ENCODE results near the gene PPCS. TPM values are rescaled to one million over a fixed set of nuclear protein-coding genes. Genes with fewer than 3 reads are reported as not detected.

The PPCS gene
- 45.5 and 64.7 TPM in 2 replicates for total RNA-seq (ENCODE audit: low replicate concordance)
- long read RNA-seq, transcript PPCS-203 (3 exons, 1,431 nt) = major isoform, 195 of 256 reads
- long read RNA-seq, transcript PPCS-201 (3 exons, 984 nt) = minor isoform, 34 of 256 reads
- long read RNA-seq, partial matches to known transcripts = 0 of 256 reads
- long read RNA-seq, other reads (novel, unspliced or antisense) = 20 of 256 reads

GRCh38 chr1:42456010-42456753 lies at the start of gene PPCS, which contains the start of gene ZMYND12:
Gene PPCS, plus strand, starts transcription at chr1:42456543. Its CDS starts 23 bp downstream, at chr1:42456566.
Gene ZMYND12, minus strand, starts transcription at chr1:42456022. Its CDS starts 25 bp downstream, at chr1:42455997.
- peaks cover 3% of the 10 kb centered on the region for H3K27me3 Mint-ChIP-seq
- H3K9me3 Mint-ChIP-seq = no peaks in the 10 kb centered on the region
- H3K36me3 Mint-ChIP-seq = peaks cover 17% of the 10 kb centered on the region
- peak within 1 kb of the TSS; percentile 94 for H3K27ac Mint-ChIP-seq
- peak; percentile 85 for DNase-seq (ENCODE audit: extremely low spot score, unreplicated experiment)
- peaks cover 15% of the 10 kb centered on the region for H3K4me1 Mint-ChIP-seq (ENCODE audit: unreplicated experiment)
- peak; percentile 48 for TF ChIP-seq CTCF (conservative IDR thresholded peaks at IDR 0.05)
- peak within 1 kb of the TSS; percentile 91 for H3K4me3 Mint-ChIP-seq

GRCh38 chr1:42414551-42415496 lies 41.5 kb upstream of the PPCS start:
- H3K4me3 Mint-ChIP-seq = no peak overlapping the region
- no peak for TF ChIP-seq CTCF (conservative IDR thresholded peaks at IDR 0.05)
- H3K4me1 Mint-ChIP-seq (ENCODE audit: unreplicated experiment) = peaks cover 3% of the 10 kb centered on the region
- no peaks in the 10 kb centered on the region for H3K36me3 Mint-ChIP-seq
- H3K27ac Mint-ChIP-seq = no peak overlapping the region
- no peak for DNase-seq (ENCODE audit: extremely low spot score, unreplicated experiment)
- no peaks in the 10 kb centered on the region for H3K9me3 Mint-ChIP-seq
- no peaks in the 10 kb centered on the region for H3K27me3 Mint-ChIP-seq

- DNase-seq (ENCODE audit: extremely low spot score, unreplicated experiment) = no peak
- Mint-ChIP-seq H3K4me3 (no peak overlapping the region), H3K27ac (no peak overlapping the region), H3K4me1 (ENCODE audit: unreplicated experiment) (peaks cover 19% of the 10 kb centered on the region), H3K27me3 (peaks cover 7% of the 10 kb centered on the region), H3K36me3 (no peaks in the 10 kb centered on the region), H3K9me3 (no peaks in the 10 kb centered on the region)
- TF ChIP-seq CTCF (conservative IDR thresholded peaks at IDR 0.05) = no peak
These were observed 39.2 kb upstream of the PPCS start for GRCh38 chr1:42417166-42417565.

- Mint-ChIP-seq H3K27me3 (peaks cover 7% of the 10 kb centered on the region), H3K27ac (no peak overlapping the region), H3K9me3 (no peaks in the 10 kb centered on the region), H3K4me3 (no peak overlapping the region), H3K4me1 (ENCODE audit: unreplicated experiment) (peaks cover 19% of the 10 kb centered on the region), H3K36me3 (no peaks in the 10 kb centered on the region)
- DNase-seq (ENCODE audit: extremely low spot score, unreplicated experiment) = no peak
- no peak for TF ChIP-seq CTCF (conservative IDR thresholded peaks at IDR 0.05)
These were observed 37.8 kb upstream of the PPCS start for GRCh38 chr1:42418516-42418915.

- H3K4me1 Mint-ChIP-seq (ENCODE audit: unreplicated experiment) = peaks cover 19% of the 10 kb centered on the region
- H3K4me3 Mint-ChIP-seq = no peak overlapping the region
- no peaks in the 10 kb centered on the region for H3K36me3 Mint-ChIP-seq
- H3K27ac Mint-ChIP-seq = no peak overlapping the region
- TF ChIP-seq CTCF (conservative IDR thresholded peaks at IDR 0.05) = no peak
- no peaks in the 10 kb centered on the region for H3K9me3 Mint-ChIP-seq
- no peak for DNase-seq (ENCODE audit: extremely low spot score, unreplicated experiment)
- peaks cover 7% of the 10 kb centered on the region for H3K27me3 Mint-ChIP-seq
These were observed 37.1 kb upstream of the PPCS start for GRCh38 chr1:42419126-42419821.
